Caco-2 (cell line): Measurements from ENCODE around the gene NFKBIB. TPM values are rescaled to one million over a fixed set of nuclear protein-coding genes. Genes with fewer than 3 reads are reported as not detected.
A peak's percentile ranks its signal among the peaks of the same experiment; 100 is the strongest.

Source experiments
- BruUV-seq: library from RNA; stranded (reverse); fragments of 400-500 nt; replicated peaks from 2 replicates; lab custom pipeline; 2021; lab: Mats Ljungman, UMichigan
- CTCF ChIA-PET: fragments of 300-600 bp; sonication (Branson Sonifier 250); formaldehyde crosslinking; loops from one replicate; lab custom pipeline; 2022; ENCODE audit warnings: antibody characterized with exemption; lab: Charles Lee
- POLR2A ChIA-PET: fragments of 300-600 bp; sonication (Branson Sonifier 250); formaldehyde crosslinking; loops from one replicate; lab custom pipeline; 2022; ENCODE audit warnings: antibody characterized with exemption; lab: Charles Lee
- DNase-seq, 2 experiments: peaks; one replicate each; pipeline versions ENCODE4 v3.0.0 to v3.0.0-alpha.2; 2020 to 2022
- H3K27me3 ChIP-seq: replicated peaks from 2 replicates; pipeline ENCODE4 v1.6.0; 2011; ENCODE audit warnings: low read length; ENCODE audit not compliant: control insufficient read depth, insufficient read depth
- H3K36me3 ChIP-seq: 2 replicates; pipeline ENCODE4 v1.5.1; 2011; ENCODE audit warnings: low read length; ENCODE audit not compliant: control insufficient read depth, insufficient read depth
- H3K4me1 ChIP-seq: fragments of 250-450 bp; sonication (Bioruptor Pico); 2 replicates; pipeline ENCODE4 v1.5.1; 2020; ENCODE audit warnings: mild to moderate bottlenecking
- H3K4me3 ChIP-seq: 2 replicates; pipeline ENCODE4 v1.5.1; 2011; ENCODE audit warnings: low read depth, mild to moderate bottlenecking, control low read depth, low read length
- H3K9me3 ChIP-seq: fragments of 250-450 bp; sonication (Bioruptor Pico); 2 replicates; pipeline ENCODE4 v1.5.1; 2020; ENCODE audit warnings: mild to moderate bottlenecking, moderate library complexity
- H3K27ac Mint-ChIP-seq: one replicate; pipeline ENCODE4 v1.8.0; 2022; ENCODE audit warnings: mixed read lengths; ENCODE audit not compliant: unreplicated experiment
- H3K27me3 Mint-ChIP-seq: one replicate; pipeline ENCODE4 v1.8.0; 2022; ENCODE audit warnings: mixed read lengths; ENCODE audit not compliant: insufficient read depth, unreplicated experiment
- H3K36me3 Mint-ChIP-seq: one replicate; pipeline ENCODE4 v1.8.0; 2022; ENCODE audit warnings: mild to moderate bottlenecking, mixed read lengths; ENCODE audit not compliant: insufficient read depth, unreplicated experiment
- H3K4me1 Mint-ChIP-seq: one replicate; pipeline ENCODE4 v1.8.0; 2022; ENCODE audit warnings: low read depth, mixed read lengths; ENCODE audit not compliant: unreplicated experiment
- H3K4me3 Mint-ChIP-seq: one replicate; pipeline ENCODE4 v1.8.0; 2022; ENCODE audit warnings: mild to moderate bottlenecking, moderate library complexity, mixed read lengths; ENCODE audit not compliant: unreplicated experiment
- H3K9me3 Mint-ChIP-seq: one replicate; pipeline ENCODE4 v1.8.0; 2022; ENCODE audit warnings: mixed read lengths; ENCODE audit not compliant: unreplicated experiment
- CTCF ChIP-seq, 2 experiments: fragments of 200-600 bp in 1 of 2; IDR thresholded peaks; 1 replicate in 1 of 2; 2 replicates in 1 of 2; pipeline versions ENCODE4 v1.5.1 to v1.8.0; 2011 to 2022; ENCODE audit warnings: antibody characterized with exemption in 1 of 2, control low read depth in 1 of 2, inconsistent platforms in 1 of 2, low read depth in 1 of 2, low read length in 1 of 2, mild to moderate bottlenecking in 1 of 2, moderate library complexity in 1 of 2; ENCODE audit not compliant: insufficient read depth in 1 of 2, severe bottlenecking in 1 of 2, unreplicated experiment in 1 of 2
- intact Hi-C: fragments of 100-400 bp; cut with micrococcal nuclease; formaldehyde crosslinking; loops from one replicate; pipeline ENCODE4 v1.10.0; 2022; ENCODE audit not compliant: unreplicated experiment
- total RNA-seq: library from RNA; stranded (reverse); gene quantifications from 2 replicates; pipeline ENCODE4 v1.2.3, GENCODE V29; 2022

NFKBIB gene
- total RNA-seq, 1 experiment from 2014 or later, result 43.9 TPM

- Mint-ChIP-seq H3K4me1 (no peaks in the 10 kb centered on the region), H3K4me3 (no peak overlapping the region), H3K27ac (no peak overlapping the region), H3K9me3 (peaks cover 5% of the 10 kb centered on the region), H3K27me3 (no peaks in the 10 kb centered on the region), H3K36me3 (peaks cover 59% of the 10 kb centered on the region)
- CTCF ChIA-PET, result interaction anchor here (0.7 to 0.8 kb wide), 2 partner anchors 277 to 567 kb away, joined by 3 to 10 read pairs; no protein-coding TSS in a partner anchor
- peaks cover 11% of the 10 kb centered on the region for H3K36me3 ChIP-seq
- H3K4me1 ChIP-seq, result 0 out of 2 replicates have a peak, but pooled peaks cover 5% of the 10 kb centered on the region
- 0 out of 2 replicates have a peak, but pooled peaks cover 4% of the 10 kb centered on the region for H3K9me3 ChIP-seq
- no peak overlapping the region for H3K4me3 ChIP-seq
- POLR2A ChIA-PET, result interaction anchor here (0.5 to 1.0 kb wide), 2 partner anchors 79 to 233 kb away, joined by 3 to 5 read pairs; no protein-coding TSS in a partner anchor
- TF ChIP-seq CTCF (IDR thresholded peaks at IDR 0.05; ENCODE audit: insufficient read depth in 1 of 2, low read depth in 1 of 2, low read length in 1 of 2, severe bottlenecking in 1 of 2, unreplicated experiment in 1 of 2), result no peak
- BruUV-seq, result no TSS peak
- DNase-seq, result no peak
- H3K27me3 ChIP-seq, result no peaks in the 10 kb centered on the region
- intact Hi-C loops, result no loop called here
Observed at GRCh38 chr19:38928391-38929001, 28.7 kb downstream of the NFKBIB start.

GRCh38 chr19:38929929-38930775 lies 30.4 kb downstream of the NFKBIB start, which contains the start of gene SARS2:
Gene SARS2, minus strand, starts transcription at chr19:38930763. Its CDS starts 27 bp downstream, at chr19:38930736.
- Mint-ChIP-seq H3K27ac (peak within 1 kb of the TSS; percentile 99), H3K4me1 (no peaks in the 10 kb centered on the region), H3K4me3 (peak within 1 kb of the TSS; percentile 77), H3K9me3 (peaks cover 10% of the 10 kb centered on the region), H3K36me3 (peaks cover 74% of the 10 kb centered on the region), H3K27me3 (no peaks in the 10 kb centered on the region)
- Histone ChIP-seq H3K27me3 (no peaks in the 10 kb centered on the region), H3K9me3 (peaks cover 17% of the 10 kb centered on the region), H3K4me3 (peak within 1 kb of the TSS; percentile 85), H3K4me1 (0 out of 2 replicates have a peak, but pooled peaks cover 5% of the 10 kb centered on the region), H3K36me3 (peaks cover 11% of the 10 kb centered on the region)
- TF ChIP-seq CTCF (IDR thresholded peaks at IDR 0.05; ENCODE audit: insufficient read depth in 1 of 2, low read depth in 1 of 2, low read length in 1 of 2, severe bottlenecking in 1 of 2, unreplicated experiment in 1 of 2), result peak; percentile 98 to 99
- POLR2A ChIA-PET, result interaction anchor here (0.5 to 1.7 kb wide), 24 partner anchors 10 to 527 kb away, joined by 3 to 21 read pairs (median 5); partner anchors contain the start of genes ACTN4, ECH1, FAM98C and NFKBIB
- peak; percentile 95 for DNase-seq
- intact Hi-C loops, result loop anchor here (1.0 to 2.0 kb wide), 5 partner anchors 22 to 193 kb away; partner anchors contain the start of genes ECH1, NFKBIB and SIRT2
- no TSS peak for BruUV-seq
- CTCF ChIA-PET, result interaction anchor here (0.5 to 3.2 kb wide), 34 partner anchors 10 to 527 kb away, joined by 3 to 24 read pairs (median 5); partner anchors contain the start of genes ECH1, EIF3K, FAM98C and FBXO17
